K562 (cell line): ENCODE measurements around the gene CREB3L1. TPM values are rescaled to one million over a fixed set of nuclear protein-coding genes. Genes with fewer than 3 reads are reported as not detected.

Source experiments
- GATAD2B ChIP-seq: fragments of 450-650 bp; IDR thresholded peaks from 2 replicates; pipeline ENCODE4 v1.6.1; 2017; ENCODE audit warnings: mild to moderate bottlenecking, borderline replicate concordance
- HES1 ChIP-seq: fragments of 450-650 bp; IDR thresholded peaks from 2 replicates; pipeline ENCODE4 v1.6.1; 2016; ENCODE audit warnings: low read depth, mild to moderate bottlenecking, moderate library complexity
- JUNB ChIP-seq: fragments of 450-650 bp; formaldehyde crosslinking; conservative IDR thresholded peaks from 2 replicates; pipeline ENCODE4 v1.4.0; 2020; ENCODE audit warnings: mild to moderate bottlenecking
- MGA ChIP-seq: fragments of 450-650 bp; IDR thresholded peaks from 2 replicates; pipeline ENCODE4 v1.6.1; 2016; ENCODE audit warnings: mild to moderate bottlenecking, moderate library complexity
- MTA3 ChIP-seq: fragments of 450-650 bp; formaldehyde crosslinking; IDR thresholded peaks from 2 replicates; pipeline ENCODE4 v1.6.1; 2017; ENCODE audit warnings: mild to moderate bottlenecking, borderline replicate concordance
- NCOA2 ChIP-seq, 2 experiments: fragments of 450-650 bp; IDR thresholded peaks; 2 replicates each; pipeline ENCODE4 v1.6.1; 2018; ENCODE audit warnings: mild to moderate bottlenecking in 2 of 2, moderate library complexity in 1 of 2; ENCODE audit not compliant: partially characterized antibody in 2 of 2
- NFIC ChIP-seq: fragments of 450-650 bp; IDR thresholded peaks from 2 replicates; pipeline ENCODE4 v1.6.1; 2017; ENCODE audit warnings: mild to moderate bottlenecking, inconsistent platforms
- NUFIP1 ChIP-seq: fragments of 450-650 bp; IDR thresholded peaks from 2 replicates; pipeline ENCODE4 v1.6.1; 2018; ENCODE audit not compliant: partially characterized antibody
- SRSF7 ChIP-seq: fragments of 200-400 bp; formaldehyde crosslinking; optimal IDR thresholded peaks from 2 replicates; pipeline ENCODE3; 2017; ENCODE audit warnings: mild to moderate bottlenecking, low read depth, low read length
- ZBTB11 ChIP-seq, 3 experiments: fragments of 200-800 bp in 1 of 3; fragments of 250-450 bp in 1 of 3; fragments of 450-650 bp in 1 of 3; sonication (Bioruptor Pico) in 1 of 3; sonication (Bioruptor generic) in 1 of 3; formaldehyde crosslinking in 1 of 3; IDR thresholded peaks; 2 replicates each; pipeline versions ENCODE4 v1.6.1 to v1.8.0; 2016 to 2022; ENCODE audit warnings: mild to moderate bottlenecking in 2 of 3, missing genetic modification characterization in 2 of 3, missing compliant biosample characterization in 1 of 3, moderate library complexity in 1 of 3
- ZNF274 ChIP-seq: IDR thresholded peaks from 2 replicates; pipeline ENCODE4 v1.6.1; 2011; ENCODE audit warnings: low read depth, mild to moderate bottlenecking, low read length, moderate library complexity, borderline replicate concordance
- polyA plus RNA-seq, 8 experiments: library from polyadenylated mRNA; depleted of rRNA in 4 of 8; stranded (reverse) in 5 of 8; unstranded in 3 of 8; fragments of >200 nt; fragmentation: Nextera tagmentation in 2 of 8; fragmentation: Illumina TruSeq in 1 of 8; extraction: Ambion mirVana in 2 of 8; extraction: Trizol in 1 of 8; gene quantifications; 2 replicates each; pipeline versions ENCODE4 v1.2.1 to v1.2.3, GENCODE V29; 2011 to 2014; ENCODE audit warnings: inconsistent platforms in 1 of 8, missing spikeins in 1 of 8
- total RNA-seq, 7 experiments: library from RNA; depleted of rRNA in 6 of 7; stranded (reverse); fragments of >200 nt in 6 of 7; fragmentation: Illumina TruSeq in 2 of 7; extraction: Trizol in 2 of 7; gene quantifications; 2 replicates each; pipeline versions ENCODE4 v1.2.1 to v1.2.3, GENCODE V29; 2011 to 2021; ENCODE audit warnings: low replicate concordance in 1 of 7

CREB3L1 gene
- total and polyA plus RNA-seq, 9 of the 15 experiments (the other 6 are each of a cell fraction or from before 2014, with no cell fraction given): 1.2 to 27.6 (median 3.7) TPM

- TF ChIP-seq ZBTB11 (CRISPR knock-in tag; IDR thresholded peaks at IDR 0.05) (peak in 1 of 3 experiments; percentile 97; a peak in 2 of 6 replicates), HES1 (no peak), SRSF7 (no peak), MGA (peak; percentile 91), NUFIP1 (no peak), GATAD2B (no peak), MTA3 (no peak), JUNB (CRISPR knock-in tag) (no peak), ZNF274 (no peak), NCOA2 (IDR thresholded peaks at IDR 0.05; ENCODE audit: partially characterized antibody in 2 of 2) (no peak), NFIC (no peak)
These were observed 28.1 kb upstream of the CREB3L1 start (continued) for GRCh38 chr11:46249103-46249937.
